ENCODE results near the gene SYT9. TPM values are rescaled to one million over a fixed set of nuclear protein-coding genes. Genes with fewer than 3 reads are reported as not detected.

The SYT9 gene
- total and polyA plus RNA-seq, 9 of the 15 experiments (the other 6 are each of a cell fraction or from before 2014, with no cell fraction given), result 0.01 TPM; not detected in 8

DNA sequence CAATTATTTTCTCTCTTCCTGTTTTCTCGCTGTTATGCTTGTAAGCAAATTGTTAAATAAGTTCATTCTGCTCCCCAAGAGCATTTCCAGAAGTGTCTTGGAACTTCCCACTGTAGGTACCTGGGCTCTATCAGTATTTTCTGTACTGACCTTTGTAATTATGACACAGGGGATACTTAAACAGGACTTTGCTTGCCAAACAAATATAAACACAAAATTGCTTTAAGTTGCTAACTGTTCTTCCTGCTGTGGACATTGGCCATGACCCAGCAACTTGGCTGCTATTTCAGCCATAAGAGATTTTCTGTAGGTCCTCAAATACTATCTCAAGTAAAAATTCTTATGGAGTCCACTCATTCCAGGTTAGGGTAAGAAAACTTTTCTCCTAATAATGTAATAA lies 30.1 kb downstream of the SYT9 start:
- in situ Hi-C loops (cut with MboI), result no loop called here
- Histone ChIP-seq H3K36me3 (ENCODE audit: control insufficient read depth, insufficient read depth, low read length) (no peaks in the 10 kb centered on the region), H3K79me2 (ENCODE audit: control insufficient read depth, insufficient read depth, low read length) (no peaks in the 10 kb centered on the region), H3K9me1 (ENCODE audit: control insufficient read depth, insufficient read depth, low read length) (no peaks in the 10 kb centered on the region), H4K20me1 (replicated peaks; ENCODE audit: control insufficient read depth, insufficient read depth, low read length) (no peaks in the 10 kb centered on the region), H3K27ac (ENCODE audit: extremely low read depth, low read depth, low read length) (no peak overlapping the region), H3K9ac (ENCODE audit: insufficient read depth in 1 of 2, low read depth in 2 of 2, low read length in 2 of 2) (no peak overlapping the region), H3K27me3 (ENCODE audit: control insufficient read depth in 2 of 2, insufficient read depth in 2 of 2, low read length in 2 of 2) (no peaks in the 10 kb centered on the region), H2AFZ (ENCODE audit: low read depth, low read length) (no peak overlapping the region), H3K4me3 (no peak overlapping the region), H3K4me2 (ENCODE audit: insufficient read depth, low read length) (no peak overlapping the region), H3K9me3 (replicated peaks; ENCODE audit: control insufficient read depth, insufficient read depth, low read depth, low read length) (no peaks in the 10 kb centered on the region), H3K4me1 (replicated peaks in 1 of 2; ENCODE audit: control insufficient read depth in 2 of 2, insufficient read depth in 2 of 2, low read length in 2 of 2) (no peaks in the 10 kb centered on the region)
- FAIRE-seq, result no peak
- DNase-seq (ENCODE audit: extremely low read depth in 1 of 4, low spot score in 3 of 4), result no peak
- CTCF ChIA-PET (ENCODE audit: low intra/inter-chr PET ratio), result no interaction called here
- 0% methylated on average over 1 of the region's 1 CpG for WGBS (ENCODE audit: insufficient coverage, low coverage, missing lambda C conversion rate)
- no peak for ATAC-seq
- no TSS peak for BruUV-seq (replicated peaks)
- intact Hi-C loops (cut with micrococcal nuclease), result no loop called here
- POLR2A ChIA-PET, result no interaction called here
- TF ChIP-seq ZNF507 (tag; conservative IDR thresholded peaks at IDR 0.05) (no peak), ZNF134 (CRISPR knock-in tag; conservative IDR thresholded peaks at IDR 0.05) (no peak), DIDO1 (tag; IDR thresholded peaks at IDR 0.05; ENCODE audit: low read depth) (no peak)
- TF ChIP-seq, protein P1, sequence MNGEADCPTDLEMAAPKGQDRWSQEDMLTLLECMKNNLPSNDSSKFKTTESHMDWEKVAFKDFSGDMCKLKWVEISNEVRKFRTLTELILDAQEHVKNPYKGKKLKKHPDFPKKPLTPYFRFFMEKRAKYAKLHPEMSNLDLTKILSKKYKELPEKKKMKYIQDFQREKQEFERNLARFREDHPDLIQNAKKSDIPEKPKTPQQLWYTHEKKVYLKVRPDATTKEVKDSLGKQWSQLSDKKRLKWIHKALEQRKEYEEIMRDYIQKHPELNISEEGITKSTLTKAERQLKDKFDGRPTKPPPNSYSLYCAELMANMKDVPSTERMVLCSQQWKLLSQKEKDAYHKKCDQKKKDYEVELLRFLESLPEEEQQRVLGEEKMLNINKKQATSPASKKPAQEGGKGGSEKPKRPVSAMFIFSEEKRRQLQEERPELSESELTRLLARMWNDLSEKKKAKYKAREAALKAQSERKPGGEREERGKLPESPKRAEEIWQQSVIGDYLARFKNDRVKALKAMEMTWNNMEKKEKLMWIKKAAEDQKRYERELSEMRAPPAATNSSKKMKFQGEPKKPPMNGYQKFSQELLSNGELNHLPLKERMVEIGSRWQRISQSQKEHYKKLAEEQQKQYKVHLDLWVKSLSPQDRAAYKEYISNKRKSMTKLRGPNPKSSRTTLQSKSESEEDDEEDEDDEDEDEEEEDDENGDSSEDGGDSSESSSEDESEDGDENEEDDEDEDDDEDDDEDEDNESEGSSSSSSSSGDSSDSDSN (IDR thresholded peaks at IDR 0.05; ENCODE audit: borderline replicate concordance in 1 of 2, low read depth in 2 of 2, low read length in 2 of 2), result no peak
- TF ChIP-seq, protein P2, sequence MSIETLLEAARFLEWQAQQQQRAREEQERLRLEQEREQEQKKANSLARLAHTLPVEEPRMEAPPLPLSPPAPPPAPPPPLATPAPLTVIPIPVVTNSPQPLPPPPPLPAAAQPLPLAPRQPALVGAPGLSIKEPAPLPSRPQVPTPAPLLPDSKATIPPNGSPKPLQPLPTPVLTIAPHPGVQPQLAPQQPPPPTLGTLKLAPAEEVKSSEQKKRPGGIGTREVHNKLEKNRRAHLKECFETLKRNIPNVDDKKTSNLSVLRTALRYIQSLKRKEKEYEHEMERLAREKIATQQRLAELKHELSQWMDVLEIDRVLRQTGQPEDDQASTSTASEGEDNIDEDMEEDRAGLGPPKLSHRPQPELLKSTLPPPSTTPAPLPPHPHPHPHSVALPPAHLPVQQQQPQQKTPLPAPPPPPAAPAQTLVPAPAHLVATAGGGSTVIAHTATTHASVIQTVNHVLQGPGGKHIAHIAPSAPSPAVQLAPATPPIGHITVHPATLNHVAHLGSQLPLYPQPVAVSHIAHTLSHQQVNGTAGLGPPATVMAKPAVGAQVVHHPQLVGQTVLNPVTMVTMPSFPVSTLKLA (conservative IDR thresholded peaks at IDR 0.05), result no peak
- TF ChIP-seq, protein P3, sequence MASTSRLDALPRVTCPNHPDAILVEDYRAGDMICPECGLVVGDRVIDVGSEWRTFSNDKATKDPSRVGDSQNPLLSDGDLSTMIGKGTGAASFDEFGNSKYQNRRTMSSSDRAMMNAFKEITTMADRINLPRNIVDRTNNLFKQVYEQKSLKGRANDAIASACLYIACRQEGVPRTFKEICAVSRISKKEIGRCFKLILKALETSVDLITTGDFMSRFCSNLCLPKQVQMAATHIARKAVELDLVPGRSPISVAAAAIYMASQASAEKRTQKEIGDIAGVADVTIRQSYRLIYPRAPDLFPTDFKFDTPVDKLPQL (IDR thresholded peaks at IDR 0.05; ENCODE audit: extremely low read depth, insufficient read length), result no peak
